OCI-LY7 (cell line): ENCODE measurements around the gene CNNM2. TPM values are rescaled to one million over a fixed set of nuclear protein-coding genes. Genes with fewer than 3 reads are reported as not detected.

Source experiments
- BruUV-seq: library from RNA; stranded (reverse); fragments of 400-500 nt; replicated peaks from 2 replicates; lab custom pipeline; 2021; lab: Mats Ljungman, UMichigan
- CTCF ChIA-PET: fragments of 300-600 bp; sonication (Branson Sonifier 250); formaldehyde crosslinking; loops from one replicate; lab custom pipeline; 2022; ENCODE audit warnings: antibody characterized with exemption; ENCODE audit not compliant: unreplicated experiment; lab: Charles Lee
- POLR2A ChIA-PET: fragments of 300-600 bp; sonication (Branson Sonifier 250); formaldehyde crosslinking; loops from one replicate; lab custom pipeline; 2022; ENCODE audit warnings: antibody characterized with exemption; lab: Charles Lee
- DNase-seq: peaks from one replicate; pipeline ENCODE4 v3.0.0-alpha.2; 2015; ENCODE audit warnings: low spot score
- H2AFZ ChIP-seq: fragments of 200-600 bp; sonication (generic), shearing (Covaris generic); 2 replicates; pipeline ENCODE4 v1.6.1; 2014; ENCODE audit warnings: mild to moderate bottlenecking, antibody characterized with exemption, low read length, moderate library complexity
- H3K27ac ChIP-seq: fragments of 200-600 bp; sonication (generic); 2 replicates; pipeline ENCODE4 v1.5.1; 2014; ENCODE audit warnings: mixed run types, low read depth, mild to moderate bottlenecking, moderate library complexity, low read length, inconsistent platforms; ENCODE audit not compliant: poor library complexity, severe bottlenecking
- H3K36me3 ChIP-seq: fragments of 200-600 bp; sonication (generic); 2 replicates; pipeline ENCODE4 v1.6.1; 2014; ENCODE audit warnings: mild to moderate bottlenecking, antibody characterized with exemption, low read length, moderate library complexity, mixed read lengths; ENCODE audit not compliant: insufficient read depth
- H3K4me1 ChIP-seq: fragments of 200-600 bp; sonication (generic); 2 replicates; pipeline ENCODE4 v1.5.1; 2014; ENCODE audit warnings: mild to moderate bottlenecking, low read length; ENCODE audit not compliant: insufficient read depth, poor library complexity, severe bottlenecking
- H3K4me2 ChIP-seq: fragments of 200-600 bp; sonication (generic); 2 replicates; pipeline ENCODE4 v1.6.1; 2014; ENCODE audit warnings: mild to moderate bottlenecking, low read length
- H3K4me3 ChIP-seq: fragments of 200-600 bp; sonication (generic); 2 replicates; pipeline ENCODE4 v1.5.1; 2014; ENCODE audit warnings: mild to moderate bottlenecking, low read depth, low read length; ENCODE audit not compliant: poor library complexity, severe bottlenecking
- H3K79me2 ChIP-seq: fragments of 200-600 bp; sonication (generic); 2 replicates; pipeline ENCODE4 v1.6.1; 2016; ENCODE audit warnings: low read depth, mild to moderate bottlenecking, low read length, moderate library complexity, mixed read lengths; ENCODE audit not compliant: insufficient read depth
- H3K9me2 ChIP-seq: fragments of 200-600 bp; sonication (generic); 2 replicates; pipeline ENCODE4 v1.6.1; 2016; ENCODE audit warnings: mild to moderate bottlenecking, low read length, mixed read lengths; ENCODE audit not compliant: insufficient read depth
- H3K9me3 ChIP-seq: fragments of 200-600 bp; sonication (generic); 2 replicates; pipeline ENCODE4 v1.6.1; 2014; ENCODE audit warnings: mild to moderate bottlenecking, mixed run types, low read length, mixed read lengths
- H4K20me1 ChIP-seq: fragments of 200-600 bp; sonication (generic); 2 replicates; pipeline ENCODE4 v1.6.1; 2014; ENCODE audit warnings: mild to moderate bottlenecking, antibody characterized with exemption, low read length, moderate library complexity, mixed read lengths; ENCODE audit not compliant: insufficient read depth
- CTCF ChIP-seq: fragments of 200-600 bp; sonication (generic); conservative IDR thresholded peaks from 2 replicates; pipeline ENCODE4 v1.5.1; 2014; ENCODE audit warnings: mild to moderate bottlenecking, antibody characterized with exemption, low read length, moderate library complexity, mixed read lengths
- EZH2phosphoT487 ChIP-seq: fragments of 200-600 bp; sonication (generic); IDR thresholded peaks from 2 replicates; pipeline ENCODE4 v1.6.1; 2018; ENCODE audit warnings: low read depth, borderline replicate concordance, mild to moderate bottlenecking, mixed run types, antibody characterized with exemption, low read length, moderate library complexity, mixed read lengths
- intact Hi-C: fragments of 100-400 bp; cut with micrococcal nuclease; formaldehyde crosslinking; loops from one replicate; pipeline ENCODE4 v1.10.0; 2022; ENCODE audit not compliant: unreplicated experiment
- total RNA-seq, 2 experiments: library from RNA; depleted of rRNA in 1 of 2; stranded (reverse); fragments of >200 nt in 1 of 2; shearing (Covaris generic) in 1 of 2; gene quantifications; 2 replicates each; pipeline ENCODE4 v1.2.3, GENCODE V29; 2014 to 2022

The CNNM2 gene
- total RNA-seq, 2 experiments from 2014 or later = 6.6 to 7.2 TPM

- H4K20me1 ChIP-seq = no peaks in the 10 kb centered on the region
- H3K4me3 ChIP-seq = no peak overlapping the region
- no peak overlapping the region for H3K4me2 ChIP-seq
- no peaks in the 10 kb centered on the region for H3K9me3 ChIP-seq
- no peaks in the 10 kb centered on the region for H3K9me2 ChIP-seq
- ChIA-PET POLR2A (interaction anchor here (0.7 kb wide), 1 partner anchor 9 kb away, joined by 3 read pairs; no protein-coding TSS in a partner anchor), CTCF (no interaction called here)
- BruUV-seq = no TSS peak
- no peak overlapping the region for H2AFZ ChIP-seq
- H3K27ac ChIP-seq = no peak overlapping the region
- TF ChIP-seq CTCF = no peak
- no peak for TF ChIP-seq EZH2phosphoT487
- no peaks in the 10 kb centered on the region for H3K4me1 ChIP-seq
- H3K79me2 ChIP-seq = no peaks in the 10 kb centered on the region
- DNase-seq = no peak
- H3K36me3 ChIP-seq = no peaks in the 10 kb centered on the region
- intact Hi-C loops = no loop called here
These were observed 28.9 kb downstream of the CNNM2 start for GRCh38 chr10:102946992-102947391.

- intact Hi-C loops = no loop called here
- H4K20me1 ChIP-seq = no peaks in the 10 kb centered on the region
These were observed 30.1 kb downstream of the CNNM2 start for GRCh38 chr10:102948176-102948575.

More at GRCh38 chr10:102948176-102948575, 30.1 kb downstream of the CNNM2 start:
- Histone ChIP-seq H3K9me2 (no peaks in the 10 kb centered on the region), H2AFZ (no peak overlapping the region), H3K79me2 (no peaks in the 10 kb centered on the region), H3K36me3 (no peaks in the 10 kb centered on the region), H3K4me3 (no peak overlapping the region), H3K4me1 (no peaks in the 10 kb centered on the region), H3K9me3 (no peaks in the 10 kb centered on the region), H3K27ac (no peak overlapping the region), H3K4me2 (no peak overlapping the region)
- BruUV-seq = no TSS peak
- CTCF ChIA-PET = no interaction called here
- DNase-seq = no peak
- POLR2A ChIA-PET = no interaction called here
- no peak for TF ChIP-seq CTCF
- TF ChIP-seq EZH2phosphoT487 = no peak
